KBM-7 (cell line): ENCODE data around the gene PLGRKT.
"Not testable (repeated sequence)": the region's sequence is repeated elsewhere in the genome, so short reads cannot be mapped to it uniquely, and the experiment has no call there.

ENCODE experiments used
- DNase-seq: peaks from one replicate; pipeline ENCODE4 v3.0.0-alpha.2; 2015
- in situ Hi-C: fragments of 300-500 bp; cut with MboI; formaldehyde crosslinking; loops from 2 replicates; pipeline ENCODE4 v1.14.3; 2020; ENCODE audit warnings: low sequenced_read_pairs, low pct_unique_long_range_greater_than_20kb, mixed read lengths

Gene PLGRKT

DNA sequence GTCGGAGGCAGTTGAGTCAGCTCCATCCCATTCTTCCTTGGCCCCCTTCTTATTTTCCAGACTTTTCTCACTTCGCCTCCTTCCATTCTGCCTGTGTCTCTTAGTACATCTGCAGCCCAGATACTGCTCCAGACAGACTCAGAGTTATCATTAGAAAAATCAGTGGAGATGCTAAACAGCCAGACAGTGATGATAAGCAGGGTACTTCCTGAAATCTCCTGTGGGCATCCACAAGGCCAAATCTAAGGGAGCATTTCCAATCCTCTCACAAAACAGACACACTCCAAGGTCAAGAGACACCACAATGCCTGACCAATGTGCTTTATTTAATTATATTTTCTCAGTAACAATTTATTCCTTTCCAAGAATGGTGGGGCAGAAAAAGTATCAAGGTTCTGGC, 83.5 kb downstream of the PLGRKT start:
- DNase-seq, result no peak
- in situ Hi-C loops, result no loop called here

DNA sequence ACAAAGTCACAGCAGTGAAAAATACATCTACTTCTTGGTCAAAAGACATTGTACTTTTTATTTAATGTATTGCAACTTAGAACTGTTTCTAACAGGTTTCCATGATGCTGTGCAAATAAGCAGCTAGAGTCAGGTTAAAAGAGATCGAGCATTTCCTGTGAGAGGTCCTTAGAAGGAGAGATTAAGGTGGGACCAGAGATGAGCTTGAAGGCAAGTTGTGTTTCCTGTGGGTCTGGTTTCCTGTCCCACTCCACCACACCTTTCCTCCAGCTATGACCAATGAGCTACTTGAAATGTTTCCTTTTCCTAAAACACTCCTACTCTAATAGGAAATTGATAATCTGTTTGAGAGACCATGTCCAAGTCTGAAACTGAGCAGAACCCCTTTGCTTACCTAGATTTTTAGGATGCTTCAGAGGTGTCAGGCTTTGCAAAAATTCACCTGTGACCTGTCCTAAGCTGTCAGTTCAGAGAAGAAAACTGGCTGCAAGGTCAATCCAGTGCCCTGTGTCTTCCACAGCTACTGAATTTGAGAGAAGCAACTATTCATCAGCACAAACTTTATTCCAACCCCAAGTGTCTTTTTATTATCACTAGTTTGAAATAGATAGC, 85.0 kb downstream of the PLGRKT start:
- no peak for DNase-seq
- in situ Hi-C loops, result no loop called here

DNA sequence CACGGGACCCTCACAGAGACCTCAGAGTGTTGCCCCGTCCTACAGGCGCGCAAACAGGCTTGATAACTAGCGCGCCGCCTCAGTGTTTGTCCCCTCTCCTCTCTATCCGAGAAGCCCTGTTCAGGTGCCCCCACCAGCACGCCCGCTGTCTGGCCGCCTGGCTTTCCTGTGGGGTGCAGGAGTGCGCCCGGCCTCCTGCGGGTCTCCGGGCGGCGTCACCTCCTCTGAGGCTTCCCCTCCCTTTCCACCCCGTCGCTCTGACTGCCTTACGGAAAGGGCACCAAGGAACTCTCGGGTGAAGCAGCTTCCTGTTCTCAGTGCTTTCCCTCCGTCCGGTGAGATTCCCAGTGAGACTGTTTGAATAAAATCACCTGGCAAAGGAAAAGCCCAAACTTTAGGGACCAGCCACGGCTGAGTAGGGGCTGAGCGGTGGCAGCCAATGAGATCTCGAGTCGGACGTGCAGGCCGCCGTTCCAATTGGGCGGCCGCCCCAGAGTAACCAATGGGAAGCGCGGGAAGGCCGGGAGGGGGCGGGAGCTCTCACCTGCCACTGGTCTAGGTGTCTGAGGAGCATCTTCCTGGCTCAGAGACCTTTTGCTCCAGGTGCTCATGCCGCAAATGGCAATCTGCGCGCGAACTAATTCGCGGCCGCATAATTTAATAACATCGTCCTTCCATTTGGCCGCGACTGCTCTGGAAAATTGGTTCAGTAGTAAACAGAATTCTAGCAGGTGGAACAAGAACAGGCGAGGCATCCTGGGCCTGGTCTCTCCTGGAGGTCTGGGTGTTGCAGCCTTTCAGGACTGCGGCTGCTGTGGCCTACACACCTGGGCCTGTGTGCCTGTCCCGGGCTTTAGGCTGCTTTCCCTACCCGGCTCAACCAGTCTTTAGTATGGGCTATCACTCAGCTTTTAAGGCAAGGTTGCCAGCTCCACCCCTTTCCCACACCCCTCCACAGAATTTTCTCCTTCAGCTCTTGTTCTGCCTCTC, 98.4 kb downstream of the PLGRKT start, which contains the start of gene RLN1:
RLN1 (minus strand) TSS at position 885 of the 990 bp plus-strand sequence; CDS start at position 755, 130 bp downstream.
- in situ Hi-C loops, DNase-seq: not testable (repeated sequence)

DNA sequence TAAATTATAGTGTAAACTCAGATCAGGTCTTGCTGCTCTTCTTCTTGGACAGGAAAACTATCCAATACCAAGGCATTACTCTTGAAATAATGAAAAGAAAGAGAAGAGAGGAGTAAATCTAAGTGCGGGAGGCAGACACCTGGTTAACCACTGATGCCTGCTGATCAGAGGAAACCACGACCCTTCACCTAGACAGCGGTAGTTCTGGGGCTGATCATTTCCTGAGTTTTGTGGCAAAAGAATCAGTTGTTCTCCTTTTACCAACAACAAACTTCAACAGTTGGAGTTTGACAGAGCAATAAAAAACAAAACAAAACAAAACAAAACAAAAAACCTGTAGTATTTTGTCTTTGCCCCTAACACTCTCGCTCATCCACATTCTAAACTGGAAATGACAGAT, 101.0 kb downstream of the PLGRKT start:
- DNase-seq, result no peak
- in situ Hi-C loops, result no loop called here

DNA sequence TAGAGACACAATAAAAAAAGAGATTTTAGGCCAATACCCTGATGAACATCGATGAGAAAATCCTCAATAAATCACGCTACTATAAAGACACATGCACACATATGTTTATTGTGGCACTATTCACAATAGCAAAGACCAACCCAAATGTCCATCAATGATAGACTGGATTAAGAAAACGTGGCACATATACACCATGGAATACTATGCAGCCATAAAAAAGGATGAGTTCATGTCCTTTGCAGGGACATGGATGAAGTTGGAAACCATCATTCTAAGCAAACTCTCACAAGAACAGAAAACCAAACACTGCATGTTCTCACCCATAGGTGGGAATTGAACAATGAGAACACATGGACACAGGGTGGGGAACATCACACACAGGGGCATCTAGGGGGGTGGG, 106.4 kb downstream of the PLGRKT start:
- in situ Hi-C loops, result not testable (repeated sequence)

DNA sequence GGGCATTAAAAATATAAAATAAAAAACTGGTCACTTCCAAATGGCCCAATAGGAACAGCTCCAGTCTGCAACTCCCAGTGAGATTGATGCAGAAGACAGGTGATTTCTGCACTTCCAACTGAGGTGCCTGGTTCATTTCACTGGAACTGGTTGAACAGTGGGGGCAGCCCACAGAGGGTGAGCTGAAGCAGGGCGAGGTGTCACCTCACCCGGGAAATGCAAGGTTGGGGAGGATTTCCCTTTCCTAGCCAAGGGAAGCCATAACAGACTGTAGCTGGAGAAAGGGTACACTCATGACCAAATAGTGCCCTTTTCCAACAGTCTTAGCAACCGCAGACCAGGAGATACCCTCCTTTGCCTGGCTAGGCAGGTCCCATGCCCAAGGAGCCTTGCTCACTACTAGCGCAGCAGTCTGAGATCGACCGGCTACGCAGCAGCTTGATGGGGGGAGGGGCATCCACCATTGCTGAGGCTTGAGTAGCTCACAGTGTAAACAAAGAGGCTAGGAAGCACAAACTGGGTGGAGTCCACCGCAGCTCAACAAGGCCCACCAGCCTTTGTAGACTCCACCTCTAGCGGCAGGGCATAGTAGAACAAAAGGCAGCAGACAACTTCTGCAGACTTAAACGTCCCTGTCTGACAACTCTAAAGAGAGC, 110.7 kb downstream of the PLGRKT start:
- in situ Hi-C loops, result no loop called here
- DNase-seq, result no peak

More for the DNA sequence above, 106.4 kb downstream of the PLGRKT start:
- not testable (repeated sequence) for DNase-seq

DNA sequence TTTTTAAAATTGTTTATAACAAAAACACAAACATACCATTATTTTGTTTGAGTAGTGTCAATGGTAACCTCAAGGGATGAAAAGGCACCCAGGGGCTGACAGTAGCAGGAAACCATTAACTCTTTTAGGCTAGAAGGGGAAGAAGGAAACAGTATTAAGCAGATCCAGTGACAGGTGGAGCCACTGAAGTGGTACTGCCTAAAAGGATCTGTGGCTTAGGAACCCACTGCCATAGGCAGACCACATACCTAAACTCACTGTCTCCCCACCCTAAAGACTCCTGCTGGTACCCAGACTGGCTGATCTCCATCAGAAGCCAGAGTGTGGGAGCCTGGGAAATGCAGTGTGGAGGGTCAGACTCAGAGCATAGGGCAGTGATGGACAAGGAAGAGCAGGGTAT, 111.5 kb downstream of the PLGRKT start:
- DNase-seq, result no peak
- in situ Hi-C loops, result no loop called here

DNA sequence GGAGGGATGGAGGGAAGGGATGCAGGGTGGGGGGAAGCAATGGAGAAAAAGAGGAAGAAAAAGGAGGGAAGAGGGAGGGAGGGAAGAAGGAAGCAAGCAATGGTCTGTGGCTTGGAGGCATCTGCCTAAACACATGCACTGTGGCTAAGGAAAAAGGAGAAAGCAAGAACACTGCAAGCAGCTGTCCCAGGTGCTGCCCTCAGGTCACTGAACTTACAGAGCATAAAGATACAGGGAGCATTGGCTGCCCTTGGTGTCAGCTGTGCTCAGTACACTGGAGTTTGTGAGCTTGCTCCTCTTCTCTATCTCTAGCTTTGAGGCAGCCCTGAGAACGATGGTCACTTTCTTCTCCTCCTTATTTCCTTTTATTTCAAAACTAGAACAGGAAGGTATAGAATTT, 116.1 kb downstream of the PLGRKT start:
- in situ Hi-C loops, DNase-seq: not testable (repeated sequence)

DNA sequence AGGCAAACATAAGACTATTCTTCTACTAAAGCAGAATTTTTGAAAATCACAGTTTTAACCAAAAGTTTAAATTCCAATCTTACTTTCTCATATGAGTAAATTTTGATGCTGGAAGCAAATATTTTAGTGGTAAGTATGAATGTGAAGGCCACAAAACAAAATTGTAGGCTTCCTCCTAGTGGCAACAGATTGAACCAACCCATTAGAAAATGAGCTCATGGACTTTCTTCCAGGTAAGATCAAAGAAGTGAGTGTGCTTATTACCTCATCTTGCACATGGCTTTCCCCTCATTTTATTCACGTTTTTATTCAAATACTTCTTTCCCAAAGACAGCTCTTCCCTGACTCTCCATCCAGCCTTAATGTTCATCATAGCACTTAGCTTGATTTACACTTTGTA, 116.7 kb downstream of the PLGRKT start:
- DNase-seq, result no peak
- in situ Hi-C loops, result no loop called here

DNA sequence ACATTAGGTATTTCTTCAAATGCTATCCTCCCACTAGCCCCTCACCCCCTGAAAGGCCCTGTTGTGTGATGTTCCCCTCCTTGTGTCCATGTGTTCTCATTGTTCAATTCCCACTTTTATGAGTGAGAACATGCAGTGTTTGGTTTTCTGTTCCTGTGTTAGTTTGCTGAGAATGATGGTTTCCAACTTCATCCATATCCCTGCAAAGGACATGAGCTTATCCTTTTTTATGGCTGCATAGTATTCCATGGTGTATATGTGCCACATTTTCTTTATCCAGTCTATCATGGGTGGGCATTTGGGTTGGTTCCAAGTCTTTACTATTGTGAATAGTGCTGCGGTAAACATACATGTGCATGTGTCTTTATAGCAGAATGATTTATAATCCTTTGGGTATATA, 121.3 kb downstream of the PLGRKT start:
- in situ Hi-C loops, DNase-seq: not testable (repeated sequence)

DNA sequence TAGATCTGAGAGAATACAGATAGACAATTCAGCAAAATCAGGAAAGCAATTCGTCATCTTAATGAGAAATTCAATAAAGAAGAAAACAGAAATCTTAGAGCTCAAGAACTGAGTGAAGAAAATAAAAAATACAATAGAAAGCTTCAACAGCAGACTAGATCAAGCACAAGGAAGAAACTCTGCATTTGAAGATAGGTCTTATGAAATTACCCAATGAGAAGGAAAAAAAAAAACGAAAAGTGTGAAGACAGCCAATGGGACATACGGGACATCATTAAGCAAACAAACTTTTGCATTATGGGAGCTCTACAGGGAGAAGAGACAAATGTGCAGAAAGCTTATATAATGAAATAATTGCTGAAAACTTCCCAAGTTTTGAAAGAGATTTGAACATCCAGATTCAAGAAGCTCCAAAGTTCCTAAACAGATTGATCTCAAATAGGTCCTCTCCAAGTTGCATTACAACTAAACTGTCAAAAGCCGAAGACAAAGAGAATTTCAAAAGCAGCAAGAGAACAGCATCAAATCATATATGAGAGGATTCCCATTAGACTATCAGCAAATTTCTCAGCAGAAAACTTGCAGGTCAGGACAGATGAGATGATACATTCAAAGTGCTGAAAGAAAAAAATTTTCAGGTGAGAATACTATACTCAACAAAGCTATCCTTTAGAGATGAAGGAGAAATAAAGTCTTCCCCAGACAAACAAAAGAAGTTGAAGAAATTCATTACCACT, 122.4 kb downstream of the PLGRKT start:
- in situ Hi-C loops, result no loop called here
- no peak for DNase-seq

DNA sequence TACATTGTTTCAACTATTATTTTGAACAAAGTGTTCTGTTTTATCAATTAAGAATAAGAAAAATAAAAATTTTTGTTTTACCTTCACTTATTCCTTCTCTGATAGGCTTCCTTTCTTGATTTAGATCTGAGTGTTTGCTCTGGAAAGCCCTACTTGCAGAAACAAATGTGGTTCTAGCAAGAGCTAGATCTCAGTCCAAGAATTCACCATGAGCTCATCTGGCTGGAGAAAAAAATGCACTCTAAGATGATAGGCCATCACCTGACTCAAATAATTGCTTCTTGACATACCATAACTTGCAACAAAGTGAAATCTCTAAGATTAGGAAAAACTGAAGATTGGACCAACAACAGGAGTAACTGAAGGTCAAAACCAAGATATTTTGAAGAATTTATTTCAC, 126.9 kb downstream of the PLGRKT start:
- DNase-seq, result no peak
- in situ Hi-C loops, result no loop called here
